ENCODE results near the gene MEIOSIN.

The MEIOSIN gene

DNA sequence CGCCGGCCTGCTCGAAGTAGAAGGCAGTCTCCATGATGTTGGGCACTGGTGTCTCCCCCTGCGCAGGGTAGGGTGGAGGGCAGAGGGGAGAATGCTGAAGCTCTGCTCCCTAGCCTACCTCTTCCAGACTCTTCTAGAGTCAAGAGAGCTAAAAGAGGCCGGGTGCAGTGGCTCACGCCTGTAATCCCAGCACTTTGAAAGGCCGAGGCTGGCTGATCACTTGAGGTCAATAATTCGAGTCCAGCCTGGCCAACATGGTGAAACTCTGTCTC lies 71.7 kb downstream of the MEIOSIN start:
- H2AFZ ChIP-seq (ENCODE audit: low read depth, low read length) = no peak overlapping the region
- H3K79me2 ChIP-seq (ENCODE audit: insufficient read depth, low read length) = no peaks in the 10 kb centered on the region
- ATAC-seq (ENCODE audit: insufficient read depth, low read depth) (no peak), DNase-seq (no peak)
- H3K36me3 ChIP-seq (ENCODE audit: insufficient read depth, low read length) = no peaks in the 10 kb centered on the region
- no peak overlapping the region for H3K4me3 ChIP-seq (ENCODE audit: low read depth in 1 of 2, low read length in 2 of 2)
- no peak overlapping the region for H3K27ac ChIP-seq (ENCODE audit: low read length)
- no peak overlapping the region for H3K4me2 ChIP-seq (ENCODE audit: insufficient read depth, low read length)
- H3K9ac ChIP-seq (ENCODE audit: low read depth, low read length) = no peak overlapping the region
- no peaks in the 10 kb centered on the region for H3K27me3 ChIP-seq (ENCODE audit: insufficient read depth, low read length, poor library complexity)
- no peaks in the 10 kb centered on the region for H4K20me1 ChIP-seq (ENCODE audit: insufficient read depth, low read length)
- no peak for TF ChIP-seq EZH2 (IDR thresholded peaks at IDR 0.05; ENCODE audit: borderline replicate concordance, low read depth, low read length, severe bottlenecking)
- TF ChIP-seq, protein P1, sequence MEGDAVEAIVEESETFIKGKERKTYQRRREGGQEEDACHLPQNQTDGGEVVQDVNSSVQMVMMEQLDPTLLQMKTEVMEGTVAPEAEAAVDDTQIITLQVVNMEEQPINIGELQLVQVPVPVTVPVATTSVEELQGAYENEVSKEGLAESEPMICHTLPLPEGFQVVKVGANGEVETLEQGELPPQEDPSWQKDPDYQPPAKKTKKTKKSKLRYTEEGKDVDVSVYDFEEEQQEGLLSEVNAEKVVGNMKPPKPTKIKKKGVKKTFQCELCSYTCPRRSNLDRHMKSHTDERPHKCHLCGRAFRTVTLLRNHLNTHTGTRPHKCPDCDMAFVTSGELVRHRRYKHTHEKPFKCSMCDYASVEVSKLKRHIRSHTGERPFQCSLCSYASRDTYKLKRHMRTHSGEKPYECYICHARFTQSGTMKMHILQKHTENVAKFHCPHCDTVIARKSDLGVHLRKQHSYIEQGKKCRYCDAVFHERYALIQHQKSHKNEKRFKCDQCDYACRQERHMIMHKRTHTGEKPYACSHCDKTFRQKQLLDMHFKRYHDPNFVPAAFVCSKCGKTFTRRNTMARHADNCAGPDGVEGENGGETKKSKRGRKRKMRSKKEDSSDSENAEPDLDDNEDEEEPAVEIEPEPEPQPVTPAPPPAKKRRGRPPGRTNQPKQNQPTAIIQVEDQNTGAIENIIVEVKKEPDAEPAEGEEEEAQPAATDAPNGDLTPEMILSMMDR (IDR thresholded peaks at IDR 0.05; ENCODE audit: borderline replicate concordance, extremely low read depth, low read length, poor library complexity, severe bottlenecking) = no peak
- no peaks in the 10 kb centered on the region for H3K9me3 ChIP-seq (ENCODE audit: insufficient read depth, low read length, severe bottlenecking)
- H3K4me1 ChIP-seq (ENCODE audit: insufficient read depth, low read length) = peaks cover 7% of the 10 kb centered on the region

DNA sequence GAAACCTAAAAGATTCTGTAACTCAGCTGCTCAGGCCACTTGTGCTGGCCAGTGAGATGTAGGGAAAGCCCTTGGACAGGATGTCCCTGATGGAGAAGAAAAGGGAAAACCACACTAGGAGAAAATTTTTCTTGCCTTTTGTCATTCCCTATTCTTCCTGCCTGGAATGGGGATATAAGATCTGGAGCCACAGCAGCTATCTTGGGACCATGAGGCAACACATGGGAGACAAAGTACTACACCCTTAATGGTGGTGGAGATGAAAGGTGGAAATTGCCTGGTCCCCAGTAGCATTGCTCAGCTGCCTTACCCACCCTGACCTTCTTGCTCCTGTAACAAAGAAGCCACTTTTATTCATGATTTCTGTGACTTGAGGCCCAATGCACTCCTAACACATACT lies 72.5 kb downstream of the MEIOSIN start:
- H4K20me1 ChIP-seq (ENCODE audit: insufficient read depth, low read length) = no peaks in the 10 kb centered on the region
- H3K36me3 ChIP-seq (ENCODE audit: insufficient read depth, low read length) = no peaks in the 10 kb centered on the region
- no peak overlapping the region for H3K4me3 ChIP-seq (ENCODE audit: low read depth in 1 of 2, low read length in 2 of 2)
- H3K4me1 ChIP-seq (ENCODE audit: insufficient read depth, low read length) = peaks cover 15% of the 10 kb centered on the region
- H2AFZ ChIP-seq (ENCODE audit: low read depth, low read length) = no peak overlapping the region
- no peaks in the 10 kb centered on the region for H3K27me3 ChIP-seq (ENCODE audit: insufficient read depth, low read length, poor library complexity)
- TF ChIP-seq EZH2 (IDR thresholded peaks at IDR 0.05; ENCODE audit: borderline replicate concordance, low read depth, low read length, severe bottlenecking) = no peak
- DNase-seq (no peak), ATAC-seq (ENCODE audit: insufficient read depth, low read depth) (no peak)
- H3K9ac ChIP-seq (ENCODE audit: low read depth, low read length) = no peak overlapping the region
- no peaks in the 10 kb centered on the region for H3K79me2 ChIP-seq (ENCODE audit: insufficient read depth, low read length)
- no peaks in the 10 kb centered on the region for H3K9me3 ChIP-seq (ENCODE audit: insufficient read depth, low read length, severe bottlenecking)
- H3K27ac ChIP-seq (ENCODE audit: low read length) = no peak overlapping the region
- H3K4me2 ChIP-seq (ENCODE audit: insufficient read depth, low read length) = no peak overlapping the region

DNA sequence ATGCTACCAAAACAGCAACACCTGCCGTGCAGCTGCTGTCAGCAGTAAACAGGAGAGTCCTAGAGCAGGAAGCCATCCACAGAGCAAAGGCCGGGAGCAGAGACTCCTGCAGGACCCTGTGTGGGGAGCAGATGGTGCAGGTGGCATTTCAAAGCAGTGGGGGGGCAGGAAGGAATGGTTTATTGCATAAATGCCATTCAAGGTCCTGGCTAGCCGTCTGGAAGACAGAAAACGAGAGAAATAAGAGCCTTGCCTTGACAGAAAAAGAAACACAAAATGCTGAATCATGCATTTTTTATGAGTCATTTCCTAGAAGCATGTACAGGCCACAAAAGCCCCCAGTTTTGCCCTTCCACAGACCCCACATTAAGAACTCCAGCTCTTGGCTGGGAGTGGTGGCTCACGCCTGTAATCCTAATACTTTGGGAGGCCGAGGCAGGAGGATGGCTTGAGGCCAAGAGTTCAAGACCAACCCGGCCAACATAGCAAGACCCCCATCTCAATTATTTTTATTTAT lies 76.5 kb downstream of the MEIOSIN start:
- no peaks in the 10 kb centered on the region for H3K9me3 ChIP-seq (ENCODE audit: insufficient read depth, low read length, severe bottlenecking)
- H3K27ac ChIP-seq (ENCODE audit: low read length) = peak overlapping the region; percentile 50
- H3K4me3 ChIP-seq (ENCODE audit: low read depth in 1 of 2, low read length in 2 of 2) = no peak overlapping the region
- H3K4me1 ChIP-seq (ENCODE audit: insufficient read depth, low read length) = peaks cover 17% of the 10 kb centered on the region
- H3K36me3 ChIP-seq (ENCODE audit: insufficient read depth, low read length) = peaks cover 2% of the 10 kb centered on the region; the same call in 1 of the 2 replicates
- DNase-seq (peak; percentile 81), ATAC-seq (ENCODE audit: insufficient read depth, low read depth) (peak; percentile 87)
- H3K79me2 ChIP-seq (ENCODE audit: insufficient read depth, low read length) = no peaks in the 10 kb centered on the region
- no peak for TF ChIP-seq EZH2 (IDR thresholded peaks at IDR 0.05; ENCODE audit: borderline replicate concordance, low read depth, low read length, severe bottlenecking)
- TF ChIP-seq, protein P1 (IDR thresholded peaks at IDR 0.05; ENCODE audit: borderline replicate concordance, extremely low read depth, low read length, poor library complexity, severe bottlenecking) = no peak
- no peaks in the 10 kb centered on the region for H4K20me1 ChIP-seq (ENCODE audit: insufficient read depth, low read length)
- H3K9ac ChIP-seq (ENCODE audit: low read depth, low read length) = no peak overlapping the region; the same call in 1 of the 2 replicates
- no peak overlapping the region for H2AFZ ChIP-seq (ENCODE audit: low read depth, low read length)
- H3K4me2 ChIP-seq (ENCODE audit: insufficient read depth, low read length) = no peak overlapping the region
- no peaks in the 10 kb centered on the region for H3K27me3 ChIP-seq (ENCODE audit: insufficient read depth, low read length, poor library complexity)

DNA sequence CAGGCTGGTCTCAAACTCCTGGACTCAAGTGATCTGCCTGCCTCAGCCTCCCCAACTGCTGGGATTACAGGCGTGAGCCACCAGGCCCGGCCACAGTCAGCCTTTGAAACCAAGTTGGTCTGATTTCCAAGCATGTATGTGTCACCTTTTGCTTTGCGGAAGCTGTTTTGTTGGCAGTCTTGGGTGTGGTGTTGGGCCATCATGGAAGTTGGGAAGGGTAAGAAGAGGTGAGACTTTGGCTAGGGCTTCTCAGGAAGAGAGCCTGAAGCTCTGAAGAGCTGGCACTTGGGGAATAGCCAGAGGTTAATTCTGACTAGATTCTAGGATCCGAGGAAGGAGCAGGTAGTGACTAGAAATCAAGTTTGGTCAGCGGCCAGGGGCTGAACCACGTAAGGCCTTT lies 79.1 kb downstream of the MEIOSIN start:
- H3K9me3 ChIP-seq (ENCODE audit: insufficient read depth, low read length, severe bottlenecking) = no peaks in the 10 kb centered on the region
- peaks cover 18% of the 10 kb centered on the region for H3K4me1 ChIP-seq (ENCODE audit: insufficient read depth, low read length)
- H3K27me3 ChIP-seq (ENCODE audit: insufficient read depth, low read length, poor library complexity) = no peaks in the 10 kb centered on the region
- H3K79me2 ChIP-seq (ENCODE audit: insufficient read depth, low read length) = no peaks in the 10 kb centered on the region
- peaks cover 17% of the 10 kb centered on the region for H3K36me3 ChIP-seq (ENCODE audit: insufficient read depth, low read length)
- no peak for DNase-seq
- no peak overlapping the region for H3K4me3 ChIP-seq (ENCODE audit: low read depth in 1 of 2, low read length in 2 of 2)
- H3K4me2 ChIP-seq (ENCODE audit: insufficient read depth, low read length) = no peak overlapping the region
- H3K27ac ChIP-seq (ENCODE audit: low read length) = no peak overlapping the region
- no peak for ATAC-seq (ENCODE audit: insufficient read depth, low read depth)
- TF ChIP-seq EZH2 (IDR thresholded peaks at IDR 0.05; ENCODE audit: borderline replicate concordance, low read depth, low read length, severe bottlenecking) = no peak
- TF ChIP-seq, protein P1 (IDR thresholded peaks at IDR 0.05; ENCODE audit: borderline replicate concordance, extremely low read depth, low read length, poor library complexity, severe bottlenecking) = no peak
- no peak overlapping the region for H3K9ac ChIP-seq (ENCODE audit: low read depth, low read length)
- H2AFZ ChIP-seq (ENCODE audit: low read depth, low read length) = no peak overlapping the region
- H4K20me1 ChIP-seq (ENCODE audit: insufficient read depth, low read length) = peaks cover 2% of the 10 kb centered on the region; the same call in 1 of the 2 replicates
